SK-N-SH (cell line): ENCODE results near the gene SUPT5H. TPM values are rescaled to one million over a fixed set of nuclear protein-coding genes. Genes with fewer than 3 reads are reported as not detected.

Experiments
- CTCF ChIA-PET: fragments of 300-600, 350-600 bp; formaldehyde crosslinking; extraction: SDS; loops from one replicate; lab custom pipeline; 2021; lab: Yijun Ruan, JAX
- POLR2A ChIA-PET: fragments of 350-600 bp; sonication (Branson Sonifier 250); formaldehyde crosslinking; extraction: SDS; loops from one replicate; lab custom pipeline; 2020; ENCODE audit warnings: antibody characterized with exemption, inconsistent platforms; lab: Yijun Ruan, JAX
- DNase-seq: peaks from one replicate; pipeline ENCODE4 v3.0.0; 2012
- H2AFZ ChIP-seq: fragments of 200-600 bp; sonication (generic); 2 replicates; pipeline ENCODE4 v1.8.1; 2016; ENCODE audit warnings: antibody characterized with exemption, mild to moderate bottlenecking, low read depth
- H3F3A ChIP-seq: fragments of 200-600 bp; sonication (generic); replicated peaks from 2 replicates; pipeline ENCODE3; 2016; ENCODE audit warnings: antibody characterized with exemption, mild to moderate bottlenecking; ENCODE audit not compliant: insufficient read depth
- H3K27ac ChIP-seq, 2 experiments: fragments of 200-500 bp in 1 of 2; fragments of 200-600 bp in 1 of 2; sonication (Bioruptor generic) in 1 of 2; sonication (generic), shearing (Covaris generic) in 1 of 2; 2 replicates each; pipeline versions ENCODE4 v1.5.1 to v1.6.1; 2014 to 2016; ENCODE audit warnings: low read depth in 2 of 2, inconsistent platforms in 1 of 2, low read length in 1 of 2, mild to moderate bottlenecking in 1 of 2, mixed read lengths in 1 of 2
- H3K27me3 ChIP-seq: fragments of 200-600 bp; sonication (generic), shearing (Covaris generic); 2 replicates; pipeline ENCODE4 v1.6.1; 2016; ENCODE audit warnings: mixed run types; ENCODE audit not compliant: insufficient read depth
- H3K36me3 ChIP-seq, 2 experiments: fragments of 200-500 bp in 1 of 2; fragments of 200-600 bp in 1 of 2; sonication (Bioruptor generic) in 1 of 2; sonication (generic) in 1 of 2; replicated peaks in 1 of 2; 2 replicates each; pipeline versions ENCODE3 to v1.5.1; 2014 to 2016; ENCODE audit warnings: low read length in 1 of 2, mild to moderate bottlenecking in 1 of 2; ENCODE audit not compliant: insufficient read depth in 2 of 2, control insufficient read depth in 1 of 2
- H3K4me1 ChIP-seq, 2 experiments: fragments of 200-500 bp in 1 of 2; fragments of 200-600 bp in 1 of 2; sonication (Bioruptor generic) in 1 of 2; sonication (generic), shearing (Covaris generic) in 1 of 2; 2 replicates each; pipeline versions ENCODE4 v1.5.1 to v1.6.1; 2014 to 2016; ENCODE audit warnings: low read depth in 1 of 2, low read length in 1 of 2, mixed run types in 1 of 2; ENCODE audit not compliant: insufficient read depth in 2 of 2, control insufficient read depth in 1 of 2
- H3K4me2 ChIP-seq: fragments of 200-600 bp; sonication (generic), shearing (Covaris generic); 2 replicates; pipeline ENCODE4 v1.6.1; 2017; ENCODE audit warnings: mixed run types
- H3K4me3 ChIP-seq, 2 experiments: fragments of 200-500 bp in 1 of 2; fragments of 200-600 bp in 1 of 2; sonication (Bioruptor generic) in 1 of 2; sonication (generic), shearing (Covaris generic) in 1 of 2; 2 replicates each; pipeline versions ENCODE4 v1.5.1 to v1.8.1; 2014 to 2016; ENCODE audit warnings: low read depth in 2 of 2, inconsistent platforms in 1 of 2, low read length in 1 of 2, mild to moderate bottlenecking in 1 of 2, mixed read lengths in 1 of 2, moderate library complexity in 1 of 2
- H3K79me2 ChIP-seq: fragments of 200-600 bp; sonication (generic); 2 replicates; pipeline ENCODE4 v1.8.1; 2017; ENCODE audit warnings: mild to moderate bottlenecking; ENCODE audit not compliant: insufficient read depth
- H3K9ac ChIP-seq: fragments of 200-600 bp; sonication (generic); 2 replicates; pipeline ENCODE4 v1.6.1; 2017; ENCODE audit warnings: mixed run types
- H3K9me2 ChIP-seq: fragments of 200-600 bp; sonication (generic); 2 replicates; pipeline ENCODE4 v1.6.1; 2017; ENCODE audit warnings: mixed run types
- H3K9me3 ChIP-seq: fragments of 200-600 bp; sonication (generic); 2 replicates; pipeline ENCODE4 v1.6.1; 2017; ENCODE audit warnings: mixed run types, mild to moderate bottlenecking, moderate library complexity
- H4K20me1 ChIP-seq: fragments of 200-600 bp; sonication (generic); 2 replicates; pipeline ENCODE4 v1.6.1; 2017; ENCODE audit warnings: mild to moderate bottlenecking, mixed run types; ENCODE audit not compliant: insufficient read depth
- CHD2 ChIP-seq: fragments of 150-350 bp; IDR thresholded peaks from 2 replicates; pipeline ENCODE4 v1.6.1; 2018; ENCODE audit warnings: low read length; ENCODE audit not compliant: partially characterized antibody
- ELF1 ChIP-seq: IDR thresholded peaks from 2 replicates; pipeline ENCODE4 v1.4.0; 2012
- FOSL2 ChIP-seq: IDR thresholded peaks from 2 replicates; pipeline ENCODE4 v1.4.0; 2012; ENCODE audit warnings: low read depth, mild to moderate bottlenecking, moderate library complexity, borderline replicate concordance
- FOXJ3 ChIP-seq: sonication (generic); formaldehyde crosslinking; IDR thresholded peaks from 2 replicates; pipeline ENCODE4 v1.5.1; 2020; ENCODE audit warnings: mild to moderate bottlenecking, missing genetic modification reagents
- FOXM1 ChIP-seq: IDR thresholded peaks from 2 replicates; pipeline ENCODE4 v1.4.0; 2012; ENCODE audit warnings: low read depth, mild to moderate bottlenecking
- GABPA ChIP-seq: IDR thresholded peaks from 2 replicates; pipeline ENCODE4 v1.4.0; 2012; ENCODE audit warnings: low read depth, mild to moderate bottlenecking
- GATA2 ChIP-seq: sonication (generic); formaldehyde crosslinking; IDR thresholded peaks from 2 replicates; pipeline ENCODE4 v1.5.0; 2020; ENCODE audit warnings: mild to moderate bottlenecking, missing genetic modification reagents
- IRF3 ChIP-seq: fragments of 150-350 bp; IDR thresholded peaks from 2 replicates; pipeline ENCODE4 v1.6.1; 2016; ENCODE audit warnings: mild to moderate bottlenecking, low read depth, low read length
- MAX ChIP-seq: IDR thresholded peaks from 2 replicates; pipeline ENCODE4 v1.4.0; 2012; ENCODE audit warnings: low read depth
- MXI1 ChIP-seq: IDR thresholded peaks from 2 replicates; pipeline ENCODE4 v1.6.1; 2012; ENCODE audit warnings: mild to moderate bottlenecking, low read depth, low read length, improper control_type of control experiment
- NRF1 ChIP-seq: IDR thresholded peaks from 2 replicates; pipeline ENCODE4 v1.6.1; 2012; ENCODE audit warnings: low read depth, mild to moderate bottlenecking, low read length
- PBX3 ChIP-seq: IDR thresholded peaks from 2 replicates; pipeline ENCODE4; 2012
- POLR2AphosphoS5 ChIP-seq: IDR thresholded peaks from 2 replicates; pipeline ENCODE4 v1.6.1; 2012; ENCODE audit warnings: low read depth, low read length
- RAD21 ChIP-seq: IDR thresholded peaks from 2 replicates; pipeline ENCODE4 v1.6.1; 2012; ENCODE audit warnings: mild to moderate bottlenecking, low read length
- RXRA ChIP-seq: IDR thresholded peaks from 2 replicates; pipeline ENCODE4 v1.4.0; 2012; ENCODE audit warnings: low read depth, mild to moderate bottlenecking, borderline replicate concordance
- SIN3A ChIP-seq: IDR thresholded peaks from 2 replicates; pipeline ENCODE4 v1.6.1; 2012; ENCODE audit warnings: low read depth, mild to moderate bottlenecking, low read length, moderate library complexity, borderline replicate concordance
- SMC3 ChIP-seq: IDR thresholded peaks from 2 replicates; pipeline ENCODE4 v1.6.1; 2012; ENCODE audit warnings: low read depth, low read length, improper control_type of control experiment
- USF2 ChIP-seq: fragments of 150-350 bp; IDR thresholded peaks from 2 replicates; pipeline ENCODE4 v1.6.1; 2017; ENCODE audit warnings: antibody characterized with exemption, low read length, low read depth, borderline replicate concordance
- ZBTB33 ChIP-seq: IDR thresholded peaks from 2 replicates; pipeline ENCODE4 v1.4.0; 2012; ENCODE audit warnings: low read depth, borderline replicate concordance
- WGBS: methylation state at CpG from one replicate; pipeline ENCODE4 v1.1.6; 2017; ENCODE audit warnings: low lambda C conversion rate; 5-methylcytosine and 5-hydroxymethylcytosine counted together
- polyA plus RNA-seq, 3 experiments: library from polyadenylated mRNA; depleted of rRNA; stranded (reverse); fragments of >200 nt; gene quantifications; 2 replicates each; pipeline ENCODE4 v1.2.3, GENCODE V29; 2012

SUPT5H gene
- polyA plus RNA-seq, 1 of the 3 experiments (the other 2 are of a cell fraction): 137 TPM

GRCh38 chr19:39446365-39447084 is 1.1 kb downstream of the SUPT5H start:
- H3K9ac ChIP-seq: peak overlapping the region; percentile 97
- H3K36me3 ChIP-seq: peaks cover 0 to 17% of the 10 kb centered on the region in 2 experiments
- CTCF ChIA-PET: interaction anchor here (2.0 kb wide), 1 partner anchor 86 kb away, joined by 8 read pairs; the partner anchor contains the start of gene EID2B
- H3K4me1 ChIP-seq: peaks cover 4 to 12% of the 10 kb centered on the region in 2 experiments; a peak in 3 of 4 replicates
- H4K20me1 ChIP-seq: peaks cover 35% of the 10 kb centered on the region
- WGBS: 85% methylated on average over 16 of the region's 16 CpGs
- no peak for DNase-seq
- H2AFZ ChIP-seq: no peak overlapping the region
- H3K9me2 ChIP-seq: no peaks in the 10 kb centered on the region
- peak overlapping the region; percentile 97 for H3K4me2 ChIP-seq
- H3K79me2 ChIP-seq: peaks cover 81% of the 10 kb centered on the region
- H3F3A ChIP-seq: peaks cover 33% of the 10 kb centered on the region
- H3K27ac ChIP-seq: peak overlapping the region in 1 of 2 experiments; percentile 96; a peak in 1 of 4 replicates
- H3K27me3 ChIP-seq: no peaks in the 10 kb centered on the region
- H3K4me3 ChIP-seq: peak overlapping the region; percentile 71 to 93
- no peaks in the 10 kb centered on the region for H3K9me3 ChIP-seq
- TF ChIP-seq IRF3 (no peak), GABPA (no peak), FOXJ3 (CRISPR knock-in tag) (no peak), USF2 (no peak), RAD21 (no peak), ELF1 (no peak), RXRA (no peak)
- POLR2A ChIA-PET: interaction anchor here (3.8 kb wide), 1 partner anchor 11 kb away, joined by 39 read pairs; the partner anchor contains the start of gene RPS16

GRCh38 chr19:39448271-39448670 is 2.9 kb downstream of the SUPT5H start:
- Histone ChIP-seq H3K4me1 (peaks cover 4 to 12% of the 10 kb centered on the region in 2 experiments; a peak in 3 of 4 replicates), H3K4me2 (peak overlapping the region; percentile 97), H3K9me2 (no peaks in the 10 kb centered on the region), H3K4me3 (no peak overlapping the region), H3F3A (peaks cover 23% of the 10 kb centered on the region), H3K9ac (0 out of 2 replicates have a peak overlapping the region, but pooled peaks have one; percentile 14), H3K9me3 (no peaks in the 10 kb centered on the region), H2AFZ (no peak overlapping the region), H3K27ac (no peak overlapping the region), H3K36me3 (peaks cover 0 to 26% of the 10 kb centered on the region in 2 experiments), H3K27me3 (no peaks in the 10 kb centered on the region), H3K79me2 (peaks cover 98% of the 10 kb centered on the region), H4K20me1 (peaks cover 43% of the 10 kb centered on the region)
- ChIA-PET CTCF (interaction anchor here (0.7 kb wide), 2 partner anchors 85 to 91 kb away, joined by 3 read pairs; partner anchors contain the start of gene EID2), POLR2A (no interaction called here)
- no peak for DNase-seq
- 89% methylated on average over 3 of the region's 3 CpGs for WGBS
- TF ChIP-seq FOXJ3 (CRISPR knock-in tag): no peak
- no peak for TF ChIP-seq CHD2
- TF ChIP-seq NRF1: no peak
- TF ChIP-seq FOXM1: no peak
- TF ChIP-seq GABPA: no peak
- no peak for TF ChIP-seq SMC3
- no peak for TF ChIP-seq MXI1
- no peak for TF ChIP-seq POLR2AphosphoS5
- TF ChIP-seq MAX: no peak
- no peak for TF ChIP-seq SIN3A
- no peak for TF ChIP-seq GATA2
- no peak for TF ChIP-seq ZBTB33
- no peak for TF ChIP-seq IRF3
- no peak for TF ChIP-seq PBX3
- no peak for TF ChIP-seq FOSL2
